K562 (cell line): ENCODE results near the gene TNP1. TPM values are rescaled to one million over a fixed set of nuclear protein-coding genes. Genes with fewer than 3 reads are reported as not detected.

ENCODE experiments used
- ATAC-seq: fragments of 200-7000 bp; cut with Tn5 transposase; 3 replicates; pipeline ENCODE4 v1.9.1; 2020; ENCODE audit warnings: moderate library complexity
- BruUV-seq: library from RNA; stranded (reverse); fragments of 400-500 nt; replicated peaks from 2 replicates; lab custom pipeline; 2021; lab: Mats Ljungman, UMichigan
- CTCF ChIA-PET: fragments of 300-600 bp; formaldehyde crosslinking; extraction: SDS; loops from one replicate; lab custom pipeline; 2021; ENCODE audit warnings: low intra/inter-chr PET ratio; lab: Yijun Ruan, JAX
- POLR2A ChIA-PET: fragments of 300-600, 350-650 bp; sonication (Branson Sonifier 250); formaldehyde crosslinking; extraction: SDS; loops from one replicate; lab custom pipeline; 2021; ENCODE audit warnings: antibody characterized with exemption, inconsistent platforms; lab: Yijun Ruan, JAX
- DNase-seq, 4 experiments: peaks; one replicate each; pipeline versions ENCODE4 v3.0.0 to v3.0.0-alpha.2; 2011 to 2018; ENCODE audit warnings: low spot score in 3 of 4, mixed read lengths in 3 of 4; ENCODE audit errors: extremely low read depth in 1 of 4
- FAIRE-seq: peaks from 2 replicates; lab custom pipeline; 2011; peaks lifted over from hg19 to GRCh38; lab: Jason Lieb, UNC
- H2AFZ ChIP-seq: 2 replicates; pipeline ENCODE4 v1.6.0; 2011; ENCODE audit warnings: low read depth, low read length, control low read depth, inconsistent platforms
- H3K27ac ChIP-seq: fragments of 200-600 bp; 3 replicates; pipeline ENCODE4 v1.8.0; 2011; ENCODE audit warnings: low read depth, mild to moderate bottlenecking, control low read depth, inconsistent platforms, low read length, moderate library complexity, mixed read lengths; ENCODE audit errors: extremely low read depth
- H3K27me3 ChIP-seq, 2 experiments: fragments of 300-600 bp in 1 of 2; 2 replicates in 1 of 2; 3 replicates in 1 of 2; pipeline versions ENCODE4 v1.6.0 to v1.8.0; 2011; ENCODE audit warnings: inconsistent platforms in 2 of 2, low read length in 2 of 2, mild to moderate bottlenecking in 1 of 2, mixed read lengths in 1 of 2, moderate library complexity in 1 of 2; ENCODE audit not compliant: control insufficient read depth in 2 of 2, insufficient read depth in 2 of 2
- H3K36me3 ChIP-seq: fragments of 300-600 bp; 3 replicates; pipeline ENCODE4 v1.8.0; 2011; ENCODE audit warnings: mild to moderate bottlenecking, low read length, inconsistent platforms; ENCODE audit not compliant: control insufficient read depth, insufficient read depth
- H3K4me1 ChIP-seq, 2 experiments: fragments of 200-600 bp in 1 of 2; replicated peaks in 1 of 2; 2 replicates in 1 of 2; 3 replicates in 1 of 2; pipeline versions ENCODE4 v1.5.1 to v1.8.0; 2011; ENCODE audit warnings: inconsistent platforms in 2 of 2, low read length in 2 of 2, mild to moderate bottlenecking in 1 of 2, mixed read lengths in 1 of 2, moderate library complexity in 1 of 2; ENCODE audit not compliant: control insufficient read depth in 2 of 2, insufficient read depth in 2 of 2
- H3K4me2 ChIP-seq: 2 replicates; pipeline ENCODE4 v1.6.1; 2011; ENCODE audit warnings: low read length, control low read depth, inconsistent platforms, mixed read lengths; ENCODE audit not compliant: insufficient read depth
- H3K4me3 ChIP-seq: fragments of 200-600 bp; sonication (generic), shearing (Covaris generic); 2 replicates; pipeline ENCODE4 v1.5.1; 2016; ENCODE audit warnings: control low read depth, inconsistent platforms
- H3K79me2 ChIP-seq: fragments of 200-600 bp; 3 replicates; pipeline ENCODE4 v1.8.0; 2011; ENCODE audit warnings: low read length, inconsistent platforms; ENCODE audit not compliant: control insufficient read depth, insufficient read depth
- H3K9ac ChIP-seq, 2 experiments: 2 replicates each; pipeline versions ENCODE4 v1.6.0 to v1.6.1; 2011; ENCODE audit warnings: low read depth in 2 of 2, low read length in 2 of 2, control low read depth in 1 of 2, inconsistent platforms in 1 of 2, mild to moderate bottlenecking in 1 of 2, mixed read lengths in 1 of 2; ENCODE audit not compliant: insufficient read depth in 1 of 2
- H3K9me1 ChIP-seq: one replicate; pipeline ENCODE4 v1.6.0; 2011; ENCODE audit warnings: inconsistent platforms, mild to moderate bottlenecking, low read length, moderate library complexity; ENCODE audit not compliant: control insufficient read depth, insufficient read depth
- H3K9me3 ChIP-seq: replicated peaks from 2 replicates; pipeline ENCODE4 v1.5.1; 2011; ENCODE audit warnings: low read depth, low read length, inconsistent platforms; ENCODE audit not compliant: control insufficient read depth, insufficient read depth
- H4K20me1 ChIP-seq: replicated peaks from 2 replicates; pipeline ENCODE4 v1.6.1; 2011; ENCODE audit warnings: low read length, inconsistent platforms, mixed read lengths; ENCODE audit not compliant: control insufficient read depth, insufficient read depth
- CEBPG ChIP-seq, 3 experiments: fragments of 200-800 bp in 1 of 3; sonication (Bioruptor generic) in 1 of 3; sonication (generic) in 1 of 3; formaldehyde crosslinking in 1 of 3; IDR thresholded peaks in 2 of 3; conservative IDR thresholded peaks in 1 of 3; 2 replicates each; pipeline versions ENCODE4 v1.6.1 to v1.8.0; 2016 to 2022; ENCODE audit warnings: missing compliant biosample characterization in 2 of 3, missing genetic modification characterization in 2 of 3, mild to moderate bottlenecking in 1 of 3, missing genetic modification reagents in 1 of 3
- COPS2 ChIP-seq: fragments of 450-650 bp; conservative IDR thresholded peaks from 2 replicates; pipeline ENCODE4 v1.6.1; 2016; ENCODE audit warnings: mild to moderate bottlenecking, moderate library complexity
- CREB3 ChIP-seq: fragments of 450-650 bp; conservative IDR thresholded peaks from 2 replicates; pipeline ENCODE4 v1.6.1; 2016; ENCODE audit warnings: missing genetic modification characterization, low read depth, mild to moderate bottlenecking, missing compliant biosample characterization, moderate library complexity
- CREBBP ChIP-seq: IDR thresholded peaks from one replicate; pipeline ENCODE4 v1.6.1; 2012; ENCODE audit warnings: low read depth, mild to moderate bottlenecking, control low read depth, inconsistent platforms, low read length
- GTF3C2 ChIP-seq: IDR thresholded peaks from 3 replicates; pipeline ENCODE4 v1.6.1; 2011; ENCODE audit warnings: borderline replicate concordance, mild to moderate bottlenecking, moderate library complexity; ENCODE audit not compliant: insufficient read length; ENCODE audit errors: extremely low read depth
- HDAC6 ChIP-seq: IDR thresholded peaks from 2 replicates; pipeline ENCODE4 v1.6.1; 2012; ENCODE audit warnings: low read depth, mild to moderate bottlenecking, control low read depth, inconsistent platforms, low read length, moderate library complexity
- NR4A1 ChIP-seq, 2 experiments: fragments of 250-450 bp in 1 of 2; fragments of 450-650 bp in 1 of 2; sonication (Bioruptor Pico) in 1 of 2; IDR thresholded peaks; 2 replicates each; pipeline versions ENCODE4 v1.4.0 to v1.6.1; 2016 to 2020; ENCODE audit warnings: mild to moderate bottlenecking in 2 of 2, missing compliant biosample characterization in 1 of 2, missing genetic modification characterization in 1 of 2, moderate library complexity in 1 of 2
- PYGO2 ChIP-seq: fragments of 450-650 bp; IDR thresholded peaks from 2 replicates; pipeline ENCODE4 v1.6.1; 2016; ENCODE audit warnings: mild to moderate bottlenecking, missing genetic modification characterization, moderate library complexity, missing compliant biosample characterization
- RBM22 ChIP-seq: fragments of 200-400 bp; formaldehyde crosslinking; IDR thresholded peaks from 2 replicates; pipeline ENCODE4 v1.6.1; 2018; ENCODE audit warnings: low read length, low read depth; ENCODE audit not compliant: poor library complexity, severe bottlenecking
- RUNX1 ChIP-seq: sonication (generic); IDR thresholded peaks from 2 replicates; pipeline ENCODE4 v1.6.1; 2016; ENCODE audit warnings: antibody characterized with exemption, low read depth
- SIN3B ChIP-seq: fragments of 450-650 bp; IDR thresholded peaks from 2 replicates; pipeline ENCODE4 v1.6.1; 2017; ENCODE audit warnings: low read depth, mild to moderate bottlenecking, moderate library complexity
- SRSF9 ChIP-seq: fragments of 200-400 bp; formaldehyde crosslinking; IDR thresholded peaks from 2 replicates; pipeline ENCODE4 v1.6.1; 2017; ENCODE audit warnings: low read depth, low read length, borderline replicate concordance
- ZFP1 ChIP-seq: fragments of 450-650 bp; formaldehyde crosslinking; IDR thresholded peaks from 2 replicates; pipeline ENCODE4 v1.4.0; 2020; ENCODE audit warnings: mild to moderate bottlenecking, mixed read lengths
- WGBS: fragments of 100-300 bp; shearing (Covaris generic); methylation state at CpG from one replicate; pipeline ENCODE4 v1.1.6; 2016; ENCODE audit warnings: low coverage, mixed read lengths; ENCODE audit not compliant: insufficient coverage; ENCODE audit errors: missing lambda C conversion rate; 5-methylcytosine and 5-hydroxymethylcytosine counted together
- in situ Hi-C: fragments of 300-500 bp; cut with MboI; formaldehyde crosslinking; loops from 4 replicates; pipeline ENCODE4 v1.15.0; 2018; ENCODE audit warnings: inconsistent platforms, mixed read lengths
- intact Hi-C: fragments of 100-400 bp; cut with micrococcal nuclease; formaldehyde crosslinking; loops from 2 replicates; pipeline ENCODE4 v1.14.2; 2022
- polyA plus RNA-seq, 8 experiments: library from polyadenylated mRNA; depleted of rRNA in 4 of 8; stranded (reverse) in 5 of 8; unstranded in 3 of 8; fragments of >200 nt; fragmentation: Nextera tagmentation in 2 of 8; fragmentation: Illumina TruSeq in 1 of 8; extraction: Ambion mirVana in 2 of 8; extraction: Trizol in 1 of 8; gene quantifications; 2 replicates each; pipeline versions ENCODE4 v1.2.1 to v1.2.3, GENCODE V29; 2011 to 2014; ENCODE audit warnings: inconsistent platforms in 1 of 8, missing spikeins in 1 of 8
- total RNA-seq, 7 experiments: library from RNA; depleted of rRNA in 6 of 7; stranded (reverse); fragments of >200 nt in 6 of 7; fragmentation: Illumina TruSeq in 2 of 7; extraction: Trizol in 2 of 7; gene quantifications; 2 replicates each; pipeline versions ENCODE4 v1.2.1 to v1.2.3, GENCODE V29; 2011 to 2021; ENCODE audit warnings: low replicate concordance in 1 of 7
- TF ChIP-seq, protein P1 (sequence below): sonication (generic); formaldehyde crosslinking; IDR thresholded peaks from 2 replicates; pipeline ENCODE4 v1.8.0; 2022; ENCODE audit warnings: mild to moderate bottlenecking, missing genetic modification reagents, borderline replicate concordance

The TNP1 gene
- total and polyA plus RNA-seq, 9 of the 15 experiments (the other 6 are each of a cell fraction or from before 2014, with no cell fraction given) = not detected

DNA sequence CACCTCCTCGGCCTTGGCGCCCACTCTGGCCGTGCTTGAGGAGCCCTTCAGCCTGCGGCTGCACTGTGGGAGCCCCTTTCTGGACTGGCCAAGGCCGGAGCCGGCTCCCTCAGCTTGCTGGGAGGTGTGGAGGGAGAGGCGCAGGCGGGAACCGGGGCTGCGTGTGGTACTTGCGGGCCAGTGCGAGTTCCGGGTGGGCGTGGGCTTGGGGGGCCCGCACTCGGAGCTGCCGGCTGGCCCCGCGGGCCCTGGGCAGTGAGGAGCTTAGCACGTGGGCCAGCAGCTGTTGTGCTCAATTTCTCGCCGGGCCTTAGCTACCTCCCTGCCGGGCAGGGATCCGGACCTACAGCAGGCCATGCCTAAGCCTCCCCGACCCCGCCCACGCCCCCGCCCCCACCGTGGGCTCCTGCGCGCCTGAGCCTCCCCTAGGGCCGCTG, 25.3 kb upstream of the TNP1 start:
- no peaks in the 10 kb centered on the region for H3K27me3 ChIP-seq
- CTCF ChIA-PET = no interaction called here
- FAIRE-seq = no peak
- WGBS = no CpG with 5 or more reads among the region's 32 CpGs
- in situ Hi-C loops = no loop called here
- no peak overlapping the region for H3K4me3 ChIP-seq
- no peak overlapping the region for H3K9ac ChIP-seq
- ATAC-seq = no peak
- H4K20me1 ChIP-seq = no peaks in the 10 kb centered on the region
- DNase-seq = no peak
- no peak overlapping the region for H3K4me2 ChIP-seq
- intact Hi-C loops = no loop called here
- POLR2A ChIA-PET = interaction anchor here (0.8 kb wide), 1 partner anchor 93 kb away, joined by 3 read pairs; no protein-coding TSS in a partner anchor
- H3K36me3 ChIP-seq = no peaks in the 10 kb centered on the region
- H3K4me1 ChIP-seq = peaks cover 46 to 48% of the 10 kb centered on the region in 2 experiments
- H3K9me1 ChIP-seq = no peaks in the 10 kb centered on the region
- H3K9me3 ChIP-seq = no peaks in the 10 kb centered on the region
- H3K79me2 ChIP-seq = no peaks in the 10 kb centered on the region
- no peak overlapping the region for H3K27ac ChIP-seq
- BruUV-seq = no TSS peak
- H2AFZ ChIP-seq = no peak overlapping the region
- TF ChIP-seq CREB3 = no peak
- TF ChIP-seq, protein P1, sequence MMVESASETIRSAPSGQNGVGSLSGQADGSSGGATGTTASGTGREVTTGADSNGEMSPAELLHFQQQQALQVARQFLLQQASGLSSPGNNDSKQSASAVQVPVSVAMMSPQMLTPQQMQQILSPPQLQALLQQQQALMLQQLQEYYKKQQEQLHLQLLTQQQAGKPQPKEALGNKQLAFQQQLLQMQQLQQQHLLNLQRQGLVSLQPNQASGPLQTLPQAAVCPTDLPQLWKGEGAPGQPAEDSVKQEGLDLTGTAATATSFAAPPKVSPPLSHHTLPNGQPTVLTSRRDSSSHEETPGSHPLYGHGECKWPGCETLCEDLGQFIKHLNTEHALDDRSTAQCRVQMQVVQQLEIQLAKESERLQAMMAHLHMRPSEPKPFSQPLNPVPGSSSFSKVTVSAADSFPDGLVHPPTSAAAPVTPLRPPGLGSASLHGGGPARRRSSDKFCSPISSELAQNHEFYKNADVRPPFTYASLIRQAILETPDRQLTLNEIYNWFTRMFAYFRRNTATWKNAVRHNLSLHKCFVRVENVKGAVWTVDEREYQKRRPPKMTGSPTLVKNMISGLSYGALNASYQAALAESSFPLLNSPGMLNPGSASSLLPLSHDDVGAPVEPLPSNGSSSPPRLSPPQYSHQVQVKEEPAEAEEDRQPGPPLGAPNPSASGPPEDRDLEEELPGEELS (CRISPR knock-in tag) = no peak
- no peak for TF ChIP-seq GTF3C2
- TF ChIP-seq HDAC6 = no peak
- no peak for TF ChIP-seq SRSF9
- no peak for TF ChIP-seq COPS2
- no peak for TF ChIP-seq CREBBP
- TF ChIP-seq CEBPG (CRISPR knock-in tag; IDR thresholded peaks at IDR 0.05) = no peak
- TF ChIP-seq CEBPG (tag; conservative IDR thresholded peaks at IDR 0.05 in 1 of 2, IDR thresholded peaks at IDR 0.05 in 1 of 2) = no peak
- no peak for TF ChIP-seq NR4A1 (CRISPR knock-in tag; IDR thresholded peaks at IDR 0.05)
- no peak for TF ChIP-seq NR4A1 (tag; IDR thresholded peaks at IDR 0.05)
- no peak for TF ChIP-seq RUNX1
- TF ChIP-seq RBM22 = no peak
- TF ChIP-seq SIN3B = no peak
- TF ChIP-seq PYGO2 (tag) = no peak
- TF ChIP-seq ZFP1 = no peak
